GM12801 (cell line): ENCODE results near the gene CHRD.

ENCODE experiments used
- TF ChIP-seq, protein P1 (sequence below): IDR thresholded peaks from one replicate; pipeline ENCODE4 v1.5.1; 2011; ENCODE audit warnings: control low read depth; ENCODE audit not compliant: insufficient read length; ENCODE audit errors: extremely low read depth

Gene CHRD

DNA sequence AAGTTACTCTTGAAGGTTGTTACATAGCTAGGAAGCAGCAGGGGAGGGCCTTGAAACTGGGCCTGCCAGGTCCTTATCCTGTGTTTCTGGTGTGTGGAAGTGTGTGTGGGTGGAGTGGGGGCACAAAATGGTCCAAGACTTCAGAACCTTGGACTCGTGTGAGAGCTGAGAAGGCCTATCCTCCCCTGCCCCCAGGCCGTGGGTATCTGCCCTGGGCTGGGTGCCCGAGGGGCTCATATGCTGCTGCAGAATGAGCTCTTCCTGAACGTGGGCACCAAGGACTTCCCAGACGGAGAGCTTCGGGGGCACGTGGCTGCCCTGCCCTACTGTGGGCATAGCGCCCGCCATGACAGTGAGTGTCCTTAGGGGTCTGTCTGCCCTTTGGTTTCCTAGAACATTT, 4.5 kb downstream of the CHRD start:
- TF ChIP-seq, protein P1, sequence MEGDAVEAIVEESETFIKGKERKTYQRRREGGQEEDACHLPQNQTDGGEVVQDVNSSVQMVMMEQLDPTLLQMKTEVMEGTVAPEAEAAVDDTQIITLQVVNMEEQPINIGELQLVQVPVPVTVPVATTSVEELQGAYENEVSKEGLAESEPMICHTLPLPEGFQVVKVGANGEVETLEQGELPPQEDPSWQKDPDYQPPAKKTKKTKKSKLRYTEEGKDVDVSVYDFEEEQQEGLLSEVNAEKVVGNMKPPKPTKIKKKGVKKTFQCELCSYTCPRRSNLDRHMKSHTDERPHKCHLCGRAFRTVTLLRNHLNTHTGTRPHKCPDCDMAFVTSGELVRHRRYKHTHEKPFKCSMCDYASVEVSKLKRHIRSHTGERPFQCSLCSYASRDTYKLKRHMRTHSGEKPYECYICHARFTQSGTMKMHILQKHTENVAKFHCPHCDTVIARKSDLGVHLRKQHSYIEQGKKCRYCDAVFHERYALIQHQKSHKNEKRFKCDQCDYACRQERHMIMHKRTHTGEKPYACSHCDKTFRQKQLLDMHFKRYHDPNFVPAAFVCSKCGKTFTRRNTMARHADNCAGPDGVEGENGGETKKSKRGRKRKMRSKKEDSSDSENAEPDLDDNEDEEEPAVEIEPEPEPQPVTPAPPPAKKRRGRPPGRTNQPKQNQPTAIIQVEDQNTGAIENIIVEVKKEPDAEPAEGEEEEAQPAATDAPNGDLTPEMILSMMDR = no peak

DNA sequence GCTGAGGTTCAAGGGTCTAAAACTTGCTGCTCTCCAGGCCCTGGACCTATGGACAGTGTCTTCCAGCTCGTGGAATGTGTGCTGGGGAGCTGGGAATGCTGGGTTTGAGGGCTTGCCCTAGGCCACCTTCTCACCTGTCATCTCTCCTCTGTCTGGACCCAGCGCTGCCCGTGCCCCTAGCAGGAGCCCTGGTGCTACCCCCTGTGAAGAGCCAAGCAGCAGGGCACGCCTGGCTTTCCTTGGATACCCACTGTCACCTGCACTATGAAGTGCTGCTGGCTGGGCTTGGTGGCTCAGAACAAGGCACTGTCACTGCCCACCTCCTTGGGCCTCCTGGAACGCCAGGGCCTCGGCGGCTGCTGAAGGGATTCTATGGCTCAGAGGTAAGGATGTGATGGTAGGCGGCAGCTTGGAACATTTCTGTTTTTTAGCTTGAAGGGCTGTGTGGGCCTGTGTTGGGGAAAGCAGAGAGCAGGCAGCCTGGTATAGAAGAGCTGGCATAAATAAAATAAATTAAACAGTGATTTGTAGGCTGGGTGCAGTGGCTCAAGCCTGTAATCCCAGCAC, 5.1 kb downstream of the CHRD start:
- TF ChIP-seq, protein P1 = no peak

DNA sequence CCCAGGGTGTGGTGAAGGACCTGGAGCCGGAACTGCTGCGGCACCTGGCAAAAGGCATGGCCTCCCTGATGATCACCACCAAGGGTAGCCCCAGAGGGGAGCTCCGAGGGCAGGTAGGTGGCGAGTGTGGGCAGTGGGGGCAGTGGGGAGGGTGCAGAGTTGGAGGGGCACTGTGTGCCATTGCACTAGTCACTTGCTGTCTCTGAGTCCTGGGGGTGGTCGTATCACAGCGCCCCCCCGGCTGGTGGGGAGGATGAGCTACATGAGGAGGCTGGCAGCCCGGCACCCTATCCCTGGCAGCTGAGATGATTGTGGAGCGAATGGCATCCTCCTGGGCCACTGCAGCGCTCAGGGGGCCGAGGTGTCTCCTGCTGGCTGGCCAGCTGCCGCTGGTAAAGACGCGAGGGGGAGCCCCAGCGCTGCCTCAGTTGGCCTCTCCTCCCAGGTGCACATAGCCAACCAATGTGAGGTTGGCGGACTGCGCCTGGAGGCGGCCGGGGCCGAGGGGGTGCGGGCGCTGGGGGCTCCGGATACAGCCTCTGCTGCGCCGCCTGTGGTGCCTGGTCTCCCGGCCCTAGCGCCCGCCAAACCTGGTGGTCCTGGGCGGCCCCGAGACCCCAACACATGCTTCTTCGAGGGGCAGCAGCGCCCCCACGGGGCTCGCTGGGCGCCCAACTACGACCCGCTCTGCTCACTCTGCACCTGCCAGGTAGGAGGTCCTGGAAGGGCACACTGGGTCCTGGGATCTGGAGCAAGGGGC, 6.4 kb downstream of the CHRD start:
- TF ChIP-seq, protein P1 = no peak

DNA sequence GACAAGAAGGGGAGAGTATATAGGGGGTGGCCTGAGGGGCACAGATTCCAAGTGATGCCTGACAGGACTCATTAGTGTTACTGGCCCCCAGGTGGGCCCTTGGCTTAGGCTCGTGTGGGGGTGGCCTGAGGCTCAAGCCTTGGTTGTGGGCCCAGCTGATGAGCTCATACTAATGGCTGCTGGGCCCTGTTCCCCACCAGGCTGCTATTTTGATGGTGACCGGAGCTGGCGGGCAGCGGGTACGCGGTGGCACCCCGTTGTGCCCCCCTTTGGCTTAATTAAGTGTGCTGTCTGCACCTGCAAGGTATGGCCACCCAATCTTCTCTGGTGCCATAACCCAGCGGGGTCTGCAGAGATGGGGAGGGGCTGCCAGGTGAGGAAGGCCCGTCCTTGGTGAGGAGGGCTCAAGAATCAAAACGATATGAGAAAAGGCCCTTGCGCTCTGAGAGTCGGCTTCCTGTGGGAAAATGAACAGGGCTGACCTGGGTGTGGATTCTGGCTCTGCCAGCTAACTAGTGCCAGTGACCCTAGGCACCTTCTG, 7.4 kb downstream of the CHRD start:
- TF ChIP-seq, protein P1 = no peak

DNA sequence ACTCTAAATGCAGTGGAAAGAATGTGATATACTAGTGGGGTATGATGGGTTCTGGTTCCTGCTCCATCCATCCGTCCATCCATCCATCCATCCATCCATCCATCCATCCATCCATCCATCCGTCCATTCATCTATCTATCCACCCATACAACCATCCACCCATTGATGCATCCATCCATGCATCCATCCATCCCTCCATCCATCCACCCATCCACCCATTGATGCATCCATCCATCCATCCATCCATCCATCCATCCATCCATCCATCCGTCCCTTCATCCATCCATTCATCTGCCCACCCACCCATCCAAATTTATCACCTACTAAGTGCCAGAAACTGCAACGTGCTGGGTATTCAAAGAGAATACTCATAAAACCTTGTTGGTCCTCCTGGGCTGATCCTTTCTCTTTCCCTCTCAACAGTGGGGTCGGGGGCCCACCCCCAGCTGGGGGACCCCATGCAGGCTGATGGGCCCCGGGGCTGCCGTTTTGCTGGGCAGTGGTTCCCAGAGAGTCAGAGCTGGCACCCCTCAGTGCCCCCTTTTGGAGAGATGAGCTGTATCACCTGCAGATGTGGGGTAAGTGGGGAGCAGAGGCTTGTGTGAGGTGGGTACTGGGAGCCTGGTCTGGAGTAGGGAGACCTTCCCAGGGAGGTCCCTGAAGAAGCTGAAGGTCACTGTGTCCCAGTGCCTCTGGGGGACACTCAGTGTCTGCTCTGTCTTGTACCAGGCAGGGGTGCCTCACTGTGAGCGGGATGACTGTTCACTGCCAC, 8.5 kb downstream of the CHRD start:
- TF ChIP-seq, protein P1 = no peak

DNA sequence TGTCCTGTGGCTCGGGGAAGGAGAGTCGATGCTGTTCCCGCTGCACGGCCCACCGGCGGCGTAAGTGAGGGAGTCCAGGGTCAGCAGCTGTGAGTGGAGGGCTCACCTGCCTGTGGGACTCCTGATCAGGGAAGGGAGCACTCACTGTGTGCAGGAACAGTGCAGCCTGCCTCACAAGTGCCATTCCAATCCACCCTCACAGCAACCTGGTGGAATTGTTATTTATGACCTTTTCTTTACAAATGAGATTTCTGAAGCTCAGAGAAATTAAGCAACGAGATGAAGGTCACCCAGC, 9.0 kb downstream of the CHRD start:
- TF ChIP-seq, protein P1 = no peak

DNA sequence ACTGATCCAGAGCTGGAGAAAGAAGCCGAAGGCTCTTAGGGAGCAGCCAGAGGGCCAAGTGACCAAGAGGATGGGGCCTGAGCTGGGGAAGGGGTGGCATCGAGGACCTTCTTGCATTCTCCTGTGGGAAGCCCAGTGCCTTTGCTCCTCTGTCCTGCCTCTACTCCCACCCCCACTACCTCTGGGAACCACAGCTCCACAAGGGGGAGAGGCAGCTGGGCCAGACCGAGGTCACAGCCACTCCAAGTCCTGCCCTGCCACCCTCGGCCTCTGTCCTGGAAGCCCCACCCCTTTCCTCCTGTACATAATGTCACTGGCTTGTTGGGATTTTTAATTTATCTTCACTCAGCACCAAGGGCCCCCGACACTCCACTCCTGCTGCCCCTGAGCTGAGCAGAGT, 9.5 kb downstream of the CHRD start:
- TF ChIP-seq, protein P1 = no peak
